Measurements from ENCODE around the gene MCM7. TPM values are rescaled to one million over a fixed set of nuclear protein-coding genes. Genes with fewer than 3 reads are reported as not detected.

Gene MCM7
- total and polyA plus RNA-seq, 2 of the 13 experiments (the other 11 are each of a cell fraction or from before 2014, with no cell fraction given) = 84.5 to 214 TPM

DNA sequence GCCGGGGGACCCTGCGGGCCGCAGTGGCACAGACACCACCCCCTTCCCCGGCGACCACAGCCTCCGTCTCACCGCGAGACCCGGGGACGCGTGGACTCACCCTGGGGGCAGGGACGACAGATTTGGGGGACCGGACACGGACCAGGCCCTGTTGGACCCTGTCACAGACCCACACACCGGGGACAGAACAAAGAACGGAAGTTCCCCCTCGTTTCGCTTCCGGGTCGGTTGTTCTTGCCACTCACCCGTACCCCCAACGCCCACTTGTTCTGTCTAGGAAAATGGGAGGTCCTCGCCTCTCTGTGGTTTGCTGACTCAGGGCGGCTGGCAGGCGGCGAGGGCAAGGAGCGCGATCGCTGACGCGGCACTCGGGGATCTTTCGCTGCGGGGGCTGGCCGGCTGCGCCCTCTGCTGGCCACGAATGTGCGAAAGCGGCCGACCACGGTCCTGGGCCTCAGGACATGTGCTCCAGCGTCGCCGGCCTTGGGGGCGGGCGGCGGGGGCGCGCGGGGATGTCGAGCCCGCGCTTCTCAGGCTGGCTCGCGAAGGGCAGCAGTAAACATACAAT is 19.6 kb downstream of the MCM7 start, which contains the start of gene ZNF3 (continued):
- no peak for TF ChIP-seq PAX8 (CRISPR knock-in tag; IDR thresholded peaks at IDR 0.05; ENCODE audit: borderline replicate concordance)
- no peak for TF ChIP-seq ZNF660 (CRISPR knock-in tag; IDR thresholded peaks at IDR 0.05; ENCODE audit: borderline replicate concordance, low read depth)
- peak; percentile 77 for TF ChIP-seq FOXO1 (CRISPR knock-in tag; IDR thresholded peaks at IDR 0.05)
- TF ChIP-seq ZNF205 (CRISPR knock-in tag; IDR thresholded peaks at IDR 0.05) = peak; percentile 94
- TF ChIP-seq WIZ (CRISPR knock-in tag; IDR thresholded peaks at IDR 0.05) = no peak
- no peak for TF ChIP-seq ZNF24 (IDR thresholded peaks at IDR 0.05)
- TF ChIP-seq, protein P1, sequence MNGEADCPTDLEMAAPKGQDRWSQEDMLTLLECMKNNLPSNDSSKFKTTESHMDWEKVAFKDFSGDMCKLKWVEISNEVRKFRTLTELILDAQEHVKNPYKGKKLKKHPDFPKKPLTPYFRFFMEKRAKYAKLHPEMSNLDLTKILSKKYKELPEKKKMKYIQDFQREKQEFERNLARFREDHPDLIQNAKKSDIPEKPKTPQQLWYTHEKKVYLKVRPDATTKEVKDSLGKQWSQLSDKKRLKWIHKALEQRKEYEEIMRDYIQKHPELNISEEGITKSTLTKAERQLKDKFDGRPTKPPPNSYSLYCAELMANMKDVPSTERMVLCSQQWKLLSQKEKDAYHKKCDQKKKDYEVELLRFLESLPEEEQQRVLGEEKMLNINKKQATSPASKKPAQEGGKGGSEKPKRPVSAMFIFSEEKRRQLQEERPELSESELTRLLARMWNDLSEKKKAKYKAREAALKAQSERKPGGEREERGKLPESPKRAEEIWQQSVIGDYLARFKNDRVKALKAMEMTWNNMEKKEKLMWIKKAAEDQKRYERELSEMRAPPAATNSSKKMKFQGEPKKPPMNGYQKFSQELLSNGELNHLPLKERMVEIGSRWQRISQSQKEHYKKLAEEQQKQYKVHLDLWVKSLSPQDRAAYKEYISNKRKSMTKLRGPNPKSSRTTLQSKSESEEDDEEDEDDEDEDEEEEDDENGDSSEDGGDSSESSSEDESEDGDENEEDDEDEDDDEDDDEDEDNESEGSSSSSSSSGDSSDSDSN (CRISPR knock-in tag; IDR thresholded peaks at IDR 0.05) = peak; percentile 78
- TF ChIP-seq, protein P2, sequence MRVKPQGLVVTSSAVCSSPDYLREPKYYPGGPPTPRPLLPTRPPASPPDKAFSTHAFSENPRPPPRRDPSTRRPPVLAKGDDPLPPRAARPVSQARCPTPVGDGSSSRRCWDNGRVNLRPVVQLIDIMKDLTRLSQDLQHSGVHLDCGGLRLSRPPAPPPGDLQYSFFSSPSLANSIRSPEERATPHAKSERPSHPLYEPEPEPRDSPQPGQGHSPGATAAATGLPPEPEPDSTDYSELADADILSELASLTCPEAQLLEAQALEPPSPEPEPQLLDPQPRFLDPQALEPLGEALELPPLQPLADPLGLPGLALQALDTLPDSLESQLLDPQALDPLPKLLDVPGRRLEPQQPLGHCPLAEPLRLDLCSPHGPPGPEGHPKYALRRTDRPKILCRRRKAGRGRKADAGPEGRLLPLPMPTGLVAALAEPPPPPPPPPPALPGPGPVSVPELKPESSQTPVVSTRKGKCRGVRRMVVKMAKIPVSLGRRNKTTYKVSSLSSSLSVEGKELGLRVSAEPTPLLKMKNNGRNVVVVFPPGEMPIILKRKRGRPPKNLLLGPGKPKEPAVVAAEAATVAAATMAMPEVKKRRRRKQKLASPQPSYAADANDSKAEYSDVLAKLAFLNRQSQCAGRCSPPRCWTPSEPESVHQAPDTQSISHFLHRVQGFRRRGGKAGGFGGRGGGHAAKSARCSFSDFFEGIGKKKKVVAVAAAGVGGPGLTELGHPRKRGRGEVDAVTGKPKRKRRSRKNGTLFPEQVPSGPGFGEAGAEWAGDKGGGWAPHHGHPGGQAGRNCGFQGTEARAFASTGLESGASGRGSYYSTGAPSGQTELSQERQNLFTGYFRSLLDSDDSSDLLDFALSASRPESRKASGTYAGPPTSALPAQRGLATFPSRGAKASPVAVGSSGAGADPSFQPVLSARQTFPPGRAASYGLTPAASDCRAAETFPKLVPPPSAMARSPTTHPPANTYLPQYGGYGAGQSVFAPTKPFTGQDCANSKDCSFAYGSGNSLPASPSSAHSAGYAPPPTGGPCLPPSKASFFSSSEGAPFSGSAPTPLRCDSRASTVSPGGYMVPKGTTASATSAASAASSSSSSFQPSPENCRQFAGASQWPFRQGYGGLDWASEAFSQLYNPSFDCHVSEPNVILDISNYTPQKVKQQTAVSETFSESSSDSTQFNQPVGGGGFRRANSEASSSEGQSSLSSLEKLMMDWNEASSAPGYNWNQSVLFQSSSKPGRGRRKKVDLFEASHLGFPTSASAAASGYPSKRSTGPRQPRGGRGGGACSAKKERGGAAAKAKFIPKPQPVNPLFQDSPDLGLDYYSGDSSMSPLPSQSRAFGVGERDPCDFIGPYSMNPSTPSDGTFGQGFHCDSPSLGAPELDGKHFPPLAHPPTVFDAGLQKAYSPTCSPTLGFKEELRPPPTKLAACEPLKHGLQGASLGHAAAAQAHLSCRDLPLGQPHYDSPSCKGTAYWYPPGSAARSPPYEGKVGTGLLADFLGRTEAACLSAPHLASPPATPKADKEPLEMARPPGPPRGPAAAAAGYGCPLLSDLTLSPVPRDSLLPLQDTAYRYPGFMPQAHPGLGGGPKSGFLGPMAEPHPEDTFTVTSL (CRISPR knock-in tag; IDR thresholded peaks at IDR 0.05; ENCODE audit: borderline replicate concordance) = peak; percentile 59; the same call in 1 of the 2 replicates
- TF ChIP-seq MBNL3 (CRISPR knock-in tag; conservative IDR thresholded peaks at IDR 0.05) = no peak
- TF ChIP-seq YEATS4 (CRISPR knock-in tag; IDR thresholded peaks at IDR 0.05; ENCODE audit: borderline replicate concordance) = peak; percentile 95
- TF ChIP-seq RXRB (CRISPR knock-in tag; IDR thresholded peaks at IDR 0.05; ENCODE audit: borderline replicate concordance) = peak; percentile 84
- peak; percentile 67 for TF ChIP-seq ZNF746 (CRISPR knock-in tag; IDR thresholded peaks at IDR 0.05)
- peak; percentile 57 for TF ChIP-seq ETV5 (CRISPR knock-in tag; IDR thresholded peaks at IDR 0.05; ENCODE audit: borderline replicate concordance)
- TF ChIP-seq, protein P3, sequence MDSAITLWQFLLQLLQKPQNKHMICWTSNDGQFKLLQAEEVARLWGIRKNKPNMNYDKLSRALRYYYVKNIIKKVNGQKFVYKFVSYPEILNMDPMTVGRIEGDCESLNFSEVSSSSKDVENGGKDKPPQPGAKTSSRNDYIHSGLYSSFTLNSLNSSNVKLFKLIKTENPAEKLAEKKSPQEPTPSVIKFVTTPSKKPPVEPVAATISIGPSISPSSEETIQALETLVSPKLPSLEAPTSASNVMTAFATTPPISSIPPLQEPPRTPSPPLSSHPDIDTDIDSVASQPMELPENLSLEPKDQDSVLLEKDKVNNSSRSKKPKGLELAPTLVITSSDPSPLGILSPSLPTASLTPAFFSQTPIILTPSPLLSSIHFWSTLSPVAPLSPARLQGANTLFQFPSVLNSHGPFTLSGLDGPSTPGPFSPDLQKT (CRISPR knock-in tag; IDR thresholded peaks at IDR 0.05; ENCODE audit: borderline replicate concordance) = no peak
- no peak for TF ChIP-seq ZNF282 (IDR thresholded peaks at IDR 0.05; ENCODE audit: partially characterized antibody)
- TF ChIP-seq ZKSCAN8 (CRISPR knock-in tag; IDR thresholded peaks at IDR 0.05; ENCODE audit: borderline replicate concordance) = no peak; the same call in 1 of the 2 replicates
- TF ChIP-seq SATB2 (CRISPR knock-in tag; IDR thresholded peaks at IDR 0.05) = no peak
- TF ChIP-seq ZSCAN12 (CRISPR knock-in tag; IDR thresholded peaks at IDR 0.05) = no peak
- peak; percentile 90 for TF ChIP-seq ZFP82 (CRISPR knock-in tag; IDR thresholded peaks at IDR 0.05; ENCODE audit: borderline replicate concordance)
- TF ChIP-seq PCBP2 (optimal IDR thresholded peaks at IDR 0.05; ENCODE audit: low read depth, low read length, poor library complexity, severe bottlenecking) = no peak

Measured in HepG2 (cell line).